Dermis lymphatic vessel endothelial cell (primary cell): ENCODE results near the gene ATG10. TPM values are rescaled to one million over a fixed set of nuclear protein-coding genes. Genes with fewer than 3 reads are reported as not detected.

Source experiments
- total RNA-seq: library from RNA; depleted of rRNA; stranded (reverse); fragments of >200 nt; gene quantifications from 2 replicates; pipeline ENCODE4 v1.2.1, GENCODE V29; 2014

Gene ATG10
- total RNA-seq: 3.4 and 6.2 TPM in 2 replicates

GRCh38 chr5:81971712-81972491, at the start of gene ATG10:
Gene ATG10, plus strand, starts transcription at chr5:81972023. Its CDS starts 15,548 bp downstream, at chr5:81987571.

GRCh38 chr5:82277987-82278710, 306.3 kb downstream of the ATG10 start, which contains the start of gene RPS23:
Gene RPS23, minus strand, starts transcription at chr5:82278354. Its CDS starts 31 bp downstream, at chr5:82278323.

Other genes starting within 250 kb of the ATG10 start
- gene SSBP2, start 220.9 kb upstream of the ATG10 start, total RNA-seq: 17.8 and 25.8 TPM in 2 replicates